Lung (tissue), 12 donors: ENCODE results near the gene FADS3. TPM values are rescaled to one million over a fixed set of nuclear protein-coding genes. Genes with fewer than 3 reads are reported as not detected.

Source experiments
- ATAC-seq: fragments of 200-7000 bp; cut with Tn5 transposase; one replicate; pipeline ENCODE4 v1.9.1; 2020; ENCODE audit warnings: moderate number of reproducible peaks; ENCODE audit not compliant: insufficient read depth, low FRiP score
- DNase-seq, 3 donors: peaks; one replicate each; pipeline ENCODE4 v3.0.0-alpha.2; 2013 to 2017
- H3K27ac ChIP-seq, 2 donors: one replicate each; pipeline ENCODE4 v1.5.1; 2013; ENCODE audit warnings: mild to moderate bottlenecking in 2 of 2, moderate library complexity in 2 of 2, control low read depth in 1 of 2, inconsistent platforms in 1 of 2, low read depth in 1 of 2, low read length in 1 of 2
- H3K27me3 ChIP-seq, 3 donors: one replicate each; pipeline ENCODE4 v1.5.1; 2013; ENCODE audit warnings: low read length in 2 of 3; ENCODE audit not compliant: control insufficient read depth in 3 of 3, insufficient read depth in 3 of 3
- H3K36me3 ChIP-seq, 4 donors: one replicate each; pipeline ENCODE4 v1.5.1; 2013; ENCODE audit warnings: low read length in 4 of 4, mild to moderate bottlenecking in 1 of 4, moderate library complexity in 1 of 4; ENCODE audit not compliant: control insufficient read depth in 4 of 4, insufficient read depth in 4 of 4
- H3K4me1 ChIP-seq, 5 donors: one replicate each; pipeline ENCODE4 v1.5.1; 2013; ENCODE audit warnings: low read length in 5 of 5, mild to moderate bottlenecking in 2 of 5, moderate library complexity in 1 of 5; ENCODE audit not compliant: control insufficient read depth in 5 of 5, insufficient read depth in 5 of 5
- H3K4me3 ChIP-seq: one replicate; pipeline ENCODE4 v1.5.1; 2013; ENCODE audit warnings: mild to moderate bottlenecking, control low read depth, moderate library complexity
- H3K9ac ChIP-seq, 2 donors: one replicate each; pipeline ENCODE4 v1.5.1; 2013; ENCODE audit warnings: low read length in 2 of 2, control low read depth in 1 of 2; ENCODE audit not compliant: insufficient read depth in 1 of 2
- H3K9me3 ChIP-seq, 4 donors: one replicate each; pipeline ENCODE4 v1.5.1; 2013; ENCODE audit warnings: low read length in 3 of 4, mild to moderate bottlenecking in 1 of 4, moderate library complexity in 1 of 4; ENCODE audit not compliant: control insufficient read depth in 4 of 4, insufficient read depth in 3 of 4
- WGBS, 2 donors: extraction: QIAGEN DNeasy Blood & Tissue Kit; methylation state at CpG; one replicate each; pipeline ENCODE4 v1.1.7; 2013; 5-methylcytosine and 5-hydroxymethylcytosine counted together
- polyA plus RNA-seq, 2 donors: library from polyadenylated mRNA; stranded (reverse); fragments of 200-250 nt; gene quantifications; one replicate each; pipeline ENCODE4 v1.2.1, GENCODE V29; 2013
- total RNA-seq, 2 donors: library from RNA; depleted of rRNA in 1 of 2; stranded (reverse); fragments of >200 nt in 1 of 2; gene quantifications; one replicate each; pipeline ENCODE4 v1.2.1, GENCODE V29; 2014 to 2021
- TF ChIP-seq, protein P1 (sequence below): IDR thresholded peaks from 2 replicates; pipeline ENCODE4 v1.5.1; 2012; ENCODE audit warnings: mild to moderate bottlenecking; ENCODE audit errors: control extremely low read depth, extremely low read depth
- donor health status: control.
- donor health status: control.
- donor health status: Bipolar disorder and iron deficiency.
- donor health status: healthy.
- donor health status: DM: yes; HTN: yes; CAD: no.

The FADS3 gene
- total and polyA plus RNA-seq, 4 donors = 12.3 to 64.8 (median 54.5) TPM

DNA sequence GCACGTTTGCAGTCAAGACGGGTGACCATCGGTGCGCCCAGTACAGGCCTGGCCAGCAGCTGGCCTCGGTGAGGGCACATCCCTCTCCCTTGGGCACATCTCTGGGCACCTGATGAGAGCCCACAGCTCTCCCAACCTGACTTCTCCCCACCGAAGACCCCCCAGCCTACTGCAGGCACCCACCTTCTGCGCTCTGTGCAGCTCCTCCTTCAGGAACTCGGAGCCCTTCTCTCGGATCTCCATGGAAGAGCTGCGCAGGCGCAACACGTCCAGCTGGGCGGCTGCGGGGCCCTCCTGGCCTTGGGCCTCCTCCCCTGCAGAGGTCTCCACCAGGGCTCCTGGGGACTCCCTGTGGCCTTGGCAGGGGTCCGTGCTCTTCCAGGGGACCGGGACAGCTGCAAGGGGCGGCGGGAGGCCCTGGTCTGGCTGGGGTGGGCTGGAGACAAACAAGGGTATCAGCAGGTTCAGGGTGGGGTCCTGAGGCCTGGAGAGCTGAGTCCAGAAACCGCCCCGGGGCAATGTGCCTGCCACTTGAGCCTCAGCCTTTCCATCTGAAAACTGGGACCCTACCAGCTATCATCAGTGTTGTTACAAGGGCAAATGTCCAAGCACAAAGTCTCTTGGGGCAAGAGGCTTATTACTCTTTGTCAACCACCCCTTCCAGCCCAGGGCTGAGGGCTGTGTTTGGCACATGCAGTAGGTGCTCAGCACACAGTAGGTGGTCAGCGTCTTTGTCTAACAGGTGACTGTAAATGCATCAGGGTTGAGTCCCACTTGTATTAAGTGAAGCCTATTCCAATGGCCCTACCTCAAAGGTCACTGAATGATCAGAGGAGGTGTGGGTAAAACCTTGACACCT, 16.8 kb upstream of the FADS3 start:
- peaks cover 0 to 9% (median 4%) of the 10 kb centered on the region in 4 donors for H3K36me3 ChIP-seq
- no peaks in the 10 kb centered on the region for H3K9me3 ChIP-seq
- WGBS, 2 donors = 92 to 98% methylated on average over 21 of the region's 21 CpGs
- H3K27ac ChIP-seq = no peak overlapping the region
- ATAC-seq (no peak), DNase-seq (no peak)
- H3K4me1 ChIP-seq = peaks cover 0 to 36% (median 17%) of the 10 kb centered on the region in 5 donors
- no peak overlapping the region for H3K4me3 ChIP-seq
- TF ChIP-seq, protein P1, sequence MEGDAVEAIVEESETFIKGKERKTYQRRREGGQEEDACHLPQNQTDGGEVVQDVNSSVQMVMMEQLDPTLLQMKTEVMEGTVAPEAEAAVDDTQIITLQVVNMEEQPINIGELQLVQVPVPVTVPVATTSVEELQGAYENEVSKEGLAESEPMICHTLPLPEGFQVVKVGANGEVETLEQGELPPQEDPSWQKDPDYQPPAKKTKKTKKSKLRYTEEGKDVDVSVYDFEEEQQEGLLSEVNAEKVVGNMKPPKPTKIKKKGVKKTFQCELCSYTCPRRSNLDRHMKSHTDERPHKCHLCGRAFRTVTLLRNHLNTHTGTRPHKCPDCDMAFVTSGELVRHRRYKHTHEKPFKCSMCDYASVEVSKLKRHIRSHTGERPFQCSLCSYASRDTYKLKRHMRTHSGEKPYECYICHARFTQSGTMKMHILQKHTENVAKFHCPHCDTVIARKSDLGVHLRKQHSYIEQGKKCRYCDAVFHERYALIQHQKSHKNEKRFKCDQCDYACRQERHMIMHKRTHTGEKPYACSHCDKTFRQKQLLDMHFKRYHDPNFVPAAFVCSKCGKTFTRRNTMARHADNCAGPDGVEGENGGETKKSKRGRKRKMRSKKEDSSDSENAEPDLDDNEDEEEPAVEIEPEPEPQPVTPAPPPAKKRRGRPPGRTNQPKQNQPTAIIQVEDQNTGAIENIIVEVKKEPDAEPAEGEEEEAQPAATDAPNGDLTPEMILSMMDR = no peak
- peak overlapping the region in 1 of 2 donors; percentile 57 for H3K9ac ChIP-seq
- H3K27me3 ChIP-seq = no peaks in the 10 kb centered on the region

DNA sequence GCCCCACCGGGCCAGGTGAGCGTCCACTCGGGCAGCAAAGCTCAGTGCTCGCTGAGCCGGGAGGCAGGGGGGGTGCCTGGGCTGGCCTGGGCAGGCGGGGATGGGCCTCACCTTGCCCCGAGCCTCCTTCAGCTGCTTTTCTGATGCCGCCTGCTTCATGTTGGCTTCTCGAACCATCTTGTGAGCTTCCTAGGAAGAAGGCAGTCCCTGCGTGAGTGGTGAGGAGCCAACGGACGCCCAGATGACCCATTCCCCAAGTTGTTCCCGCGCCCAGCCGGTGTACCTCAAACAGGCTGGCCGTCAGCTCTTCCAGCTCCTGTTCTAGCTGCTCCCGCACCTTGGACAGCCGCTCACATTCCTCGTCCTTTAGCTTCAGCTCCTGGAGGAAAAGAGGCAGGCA, 15.9 kb upstream of the FADS3 start:
- no peak for ATAC-seq
- Histone ChIP-seq H3K4me3 (no peak overlapping the region), H3K9ac (no peak overlapping the region), H3K4me1 (peaks cover 0 to 36% (median 17%) of the 10 kb centered on the region in 5 donors), H3K27me3 (no peaks in the 10 kb centered on the region), H3K27ac (no peak overlapping the region), H3K9me3 (no peaks in the 10 kb centered on the region), H3K36me3 (peaks cover 0 to 9% (median 4%) of the 10 kb centered on the region in 4 donors)
- TF ChIP-seq, protein P1 = no peak
- WGBS, 2 donors = 93 to 95% methylated on average over 19 of the region's 19 CpGs
- DNase-seq = no peak

DNA sequence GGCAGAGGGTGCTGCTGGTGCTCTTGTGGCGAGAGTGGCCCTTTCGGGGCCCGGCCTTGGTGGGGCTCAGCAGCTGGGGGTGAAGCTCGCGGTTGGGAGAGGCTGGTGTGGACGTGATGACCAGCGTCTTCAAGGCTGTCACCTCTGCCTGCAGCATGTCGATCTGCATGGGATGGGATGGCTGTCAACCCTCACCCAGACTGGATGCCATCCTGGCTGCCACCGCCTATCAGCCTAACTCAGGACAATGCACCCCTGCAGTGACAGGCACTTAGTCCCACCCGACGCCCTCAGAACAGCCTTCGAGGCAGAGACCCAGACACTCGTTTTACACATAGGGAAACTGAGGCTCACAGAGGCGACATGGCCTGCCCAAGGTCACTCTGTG, 15.2 kb upstream of the FADS3 start:
- Histone ChIP-seq H3K9ac (no peak overlapping the region), H3K4me3 (no peak overlapping the region), H3K27me3 (no peaks in the 10 kb centered on the region), H3K4me1 (peaks cover 0 to 31% (median 17%) of the 10 kb centered on the region in 5 donors), H3K36me3 (peaks cover 0 to 9% (median 4%) of the 10 kb centered on the region in 4 donors), H3K27ac (no peak overlapping the region), H3K9me3 (no peaks in the 10 kb centered on the region)
- no peak for ATAC-seq
- TF ChIP-seq, protein P1 = no peak
- no peak for DNase-seq
- 89 to 91% methylated on average over 14 of the region's 14 CpGs for whole genome bisulfite sequencing, 2 donors
